Transverse colon (tissue), 4 donors: Measurements from ENCODE around the gene MYLK.

Source experiments
- CTCF ChIP-seq, 5 experiments: fragments of 200-600 bp in 3 of 5; fragments of 450-650 bp in 2 of 5; sonication (generic) in 3 of 5; IDR thresholded peaks; 1 replicate in 2 of 5; 2 replicates in 3 of 5; pipeline ENCODE4 v1.5.1; 2016 to 2017; ENCODE audit warnings: antibody characterized with exemption in 5 of 5, inconsistent platforms in 3 of 5, mild to moderate bottlenecking in 2 of 5, moderate library complexity in 1 of 5
- POLR2A ChIP-seq: fragments of 450-650 bp; IDR thresholded peaks from one replicate; pipeline ENCODE4 v1.6.1; 2016; ENCODE audit warnings: antibody characterized with exemption, mild to moderate bottlenecking, moderate library complexity
- POLR2AphosphoS5 ChIP-seq, 3 donors: sonication (generic); formaldehyde crosslinking; IDR thresholded peaks; one replicate each; pipeline ENCODE4 v1.6.1; 2016; ENCODE audit warnings: antibody characterized with exemption in 3 of 3

- TF ChIP-seq CTCF (IDR thresholded peaks at IDR 0.05) (no peak), POLR2AphosphoS5 (IDR thresholded peaks at IDR 0.05) (no peak), POLR2A (no peak)
These were observed 101.0 kb downstream of the MYLK start for GRCh38 chr3:123783050-123783689.
